Heart left ventricle (tissue), 13 donors: ENCODE data around the gene RNF13.

Source experiments
- CTCF ChIP-seq, 12 donors: fragments of 200-600 bp; sonication (generic) in 4 of 12; IDR thresholded peaks; one replicate each; pipeline versions ENCODE4 v1.5.0 to v1.8.0; 2018 to 2022; ENCODE audit warnings: antibody characterized with exemption in 12 of 12, mild to moderate bottlenecking in 5 of 12
- POLR2A ChIP-seq, 2 donors: fragments of 450-650 bp; IDR thresholded peaks; one replicate each; pipeline ENCODE4 v1.6.1; 2017; ENCODE audit warnings: antibody characterized with exemption in 2 of 2, mild to moderate bottlenecking in 2 of 2, moderate library complexity in 2 of 2
- donor health status: ischemic (EF 13 %, LVEDD 7.1; RV severe dilation, severe dysfunction).
- donor health status: DM: no; HTN: yes; CAD: no.
- donor health status: DM: no; HTN: no; CAD: no.
- donor health status: ischemic (EF 25% LVEDD 6.9; RV normal size, moderate dysfunction).
- donor health status: ischemic (EF 25% LVEDD 5.7; RV mildly dilated, moderate dysfunction).
- donor health status: ischemic (EF 35%, LVEDD 5.7; RV mildly dilated, moderate dysfunction).
- donor health status: nonischemic (EF 11% LVEDD 7.7; RV severe dilation, severe dysfunction).
- donor health status: DM: yes; HTN: yes; CAD: no.
- donor health status: PGD.
- donor health status: ischemic (EF 29% LVEDD 5.4; RV normal size, mild dysfunction).
- donor health status: nonischemic (EF 23%, LVEDD 6.1; RV moderate dilation, normal function).

GRCh38 chr3:149975919-149976318, 162.9 kb downstream of the RNF13 start:
- no peak for TF ChIP-seq CTCF (IDR thresholded peaks at IDR 0.05)
- no peak for TF ChIP-seq POLR2A (IDR thresholded peaks at IDR 0.05)
